Activated CD4-positive, CD25-positive, alpha-beta regulatory T cell (primary cell): ENCODE measurements around the gene ERC2.

ENCODE experiments used
- DNase-seq, 4 experiments: peaks; one replicate each; lab custom pipeline; 2025; lab: John Stamatoyannopoulos, UW

Gene ERC2

DNA sequence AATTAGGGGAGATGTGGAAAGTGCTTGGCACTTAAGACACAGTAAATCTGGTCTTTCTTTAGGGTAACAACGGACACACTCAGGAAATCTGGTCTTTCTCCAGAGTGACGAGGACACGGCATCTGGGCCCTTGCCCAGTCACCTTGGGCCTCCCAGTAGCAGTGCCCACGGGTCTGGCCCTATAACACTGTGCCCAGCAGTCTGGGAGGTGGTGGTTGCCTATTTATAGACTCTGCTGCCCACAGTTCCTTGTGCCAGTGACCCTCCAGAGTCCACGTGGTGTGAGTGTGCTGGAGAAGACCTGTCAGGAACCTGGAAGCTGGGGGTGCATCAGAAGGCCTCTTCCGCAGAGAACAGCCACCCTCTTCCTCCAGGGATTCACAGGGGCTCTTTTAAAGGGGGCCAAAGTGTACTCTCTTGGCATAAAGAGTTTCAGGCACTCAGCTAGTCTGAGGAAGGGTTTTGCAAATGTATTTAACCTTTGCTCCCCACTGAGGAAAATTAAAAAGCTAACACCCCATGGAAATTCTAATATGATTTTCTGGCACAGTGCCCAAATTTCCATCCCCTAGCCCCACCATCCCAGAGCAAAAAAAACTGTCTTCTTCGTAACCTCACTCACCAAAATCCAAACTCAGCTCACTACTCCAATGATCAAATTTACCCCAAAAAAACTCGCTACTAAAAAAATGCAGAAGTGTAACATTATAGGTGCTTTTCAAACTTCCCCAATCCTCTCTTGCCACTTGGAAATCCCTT is 996.6 kb downstream of the ERC2 start:
- no peak for DNase-seq

DNA sequence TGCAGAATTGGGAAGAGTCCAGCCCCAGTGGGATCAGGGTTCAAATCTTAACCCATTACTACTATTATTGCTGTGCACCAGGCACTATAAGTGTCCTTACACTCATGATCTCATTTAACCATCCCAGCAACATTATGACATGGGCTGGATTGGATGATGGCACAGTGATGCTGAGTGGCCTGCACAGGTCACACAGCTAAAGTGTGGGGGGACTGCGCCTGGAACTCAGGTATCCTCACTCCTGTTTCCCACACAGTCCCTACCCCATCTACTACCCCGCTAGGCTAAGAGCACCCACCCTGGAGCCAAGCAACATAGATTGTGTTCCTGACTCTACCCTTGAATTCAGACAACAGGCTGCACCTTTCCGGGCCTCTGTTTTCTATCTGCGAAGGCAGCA is 997.2 kb downstream of the ERC2 start:
- DNase-seq, result no peak

DNA sequence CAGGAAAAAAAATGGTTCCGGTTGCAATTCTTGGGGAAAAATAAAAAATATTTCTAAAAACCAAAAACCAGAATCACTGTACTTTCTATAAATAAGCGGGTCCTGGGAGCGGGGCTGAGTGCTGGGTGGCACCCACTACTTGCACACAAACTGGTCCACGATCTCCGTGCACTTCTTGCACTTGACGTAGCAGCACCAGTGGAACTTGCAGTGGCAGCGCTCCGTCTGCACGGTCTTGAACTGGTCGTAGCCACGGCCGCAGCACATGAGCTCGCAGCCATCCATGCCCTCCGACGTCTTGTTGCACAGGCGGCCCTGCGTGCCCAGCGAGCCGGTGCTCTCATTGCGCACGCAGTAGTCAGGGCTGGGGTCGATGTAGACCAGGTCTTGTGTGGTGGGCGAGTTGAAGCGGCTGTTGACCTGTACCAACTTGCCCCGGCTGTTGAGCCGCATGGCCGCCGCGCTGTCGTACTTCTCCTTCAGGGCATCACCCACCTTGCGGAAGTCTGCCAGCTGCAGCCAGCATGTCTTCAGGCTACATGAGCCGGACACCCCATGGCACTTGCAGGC is 998.2 kb downstream of the ERC2 start:
- no peak for DNase-seq

DNA sequence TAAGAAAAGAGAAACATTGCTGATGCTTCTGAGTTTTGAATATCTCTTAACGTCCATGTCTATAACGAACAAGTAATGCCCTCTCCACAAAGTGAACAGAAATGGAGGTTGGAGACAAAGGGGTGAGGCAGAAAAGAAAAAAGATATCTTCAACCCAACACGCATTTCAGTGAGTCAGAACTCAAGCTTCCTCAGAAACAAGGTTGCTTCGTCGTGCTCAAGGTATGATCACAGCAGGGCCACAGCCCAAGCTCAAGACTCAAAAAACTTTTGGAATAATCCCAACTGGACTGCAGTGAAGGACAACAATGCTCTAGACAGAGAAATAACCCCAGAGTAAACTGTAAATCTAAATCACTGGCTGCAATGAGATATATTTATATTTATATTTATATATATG is 1000.0 kb downstream of the ERC2 start:
- DNase-seq, result no peak

DNA sequence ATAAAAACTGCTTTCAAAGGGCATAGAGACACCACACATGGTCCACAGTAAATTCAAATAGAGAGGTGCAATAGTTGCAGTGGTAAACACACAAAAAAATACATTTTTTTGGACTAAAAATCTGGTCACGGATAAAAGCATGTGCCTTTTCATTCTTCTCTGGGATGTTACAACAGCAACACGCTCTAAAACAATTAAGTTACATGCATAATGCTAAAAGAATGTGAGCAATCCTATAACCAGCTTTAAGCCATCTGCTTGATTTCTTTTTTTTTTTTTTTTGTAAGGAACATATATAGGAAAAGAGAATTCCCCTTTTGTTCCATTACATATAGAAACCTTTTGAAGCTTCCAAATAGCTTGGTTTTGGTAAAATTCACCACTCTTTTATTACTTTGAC is 1001.2 kb downstream of the ERC2 start:
- DNase-seq, result no peak

DNA sequence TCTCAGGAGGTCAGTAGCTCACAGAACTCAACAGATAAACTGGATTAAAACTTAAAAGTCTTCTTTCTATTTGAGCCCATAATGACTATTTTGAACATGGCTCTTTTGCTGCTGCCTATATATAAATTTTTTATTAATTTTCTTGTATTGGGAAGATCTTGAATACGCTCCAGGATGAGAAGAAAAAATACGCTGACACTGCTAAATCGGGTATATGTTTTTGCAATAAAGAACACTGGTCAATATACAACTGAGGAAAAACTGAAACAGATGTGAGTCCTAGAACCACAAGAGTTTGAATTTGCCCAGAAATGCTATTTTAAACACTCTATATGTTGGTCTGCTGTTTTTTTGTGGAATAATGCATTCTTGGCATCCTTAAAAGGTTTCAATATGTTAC is 1001.7 kb downstream of the ERC2 start:
- DNase-seq, result no peak

DNA sequence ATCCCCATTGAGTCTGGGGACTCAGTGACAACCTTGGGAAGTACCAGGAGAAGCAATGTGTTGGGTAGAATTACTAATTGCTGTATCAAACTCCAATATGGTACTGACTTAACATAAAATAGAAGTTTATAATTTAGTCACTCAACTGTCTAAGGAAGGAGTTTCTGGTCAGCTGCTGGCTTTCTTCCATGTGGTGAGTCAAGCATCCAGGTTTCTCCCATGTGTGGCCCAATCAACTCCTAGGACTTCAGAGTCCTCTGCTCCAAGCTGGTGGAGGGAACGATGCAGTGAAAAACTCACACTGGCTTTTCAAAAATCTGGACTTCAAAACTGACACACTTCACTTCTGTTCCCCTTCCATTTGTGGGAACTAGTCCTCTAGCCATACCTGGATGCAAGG is 1006.4 kb downstream of the ERC2 start:
- no peak for DNase-seq

DNA sequence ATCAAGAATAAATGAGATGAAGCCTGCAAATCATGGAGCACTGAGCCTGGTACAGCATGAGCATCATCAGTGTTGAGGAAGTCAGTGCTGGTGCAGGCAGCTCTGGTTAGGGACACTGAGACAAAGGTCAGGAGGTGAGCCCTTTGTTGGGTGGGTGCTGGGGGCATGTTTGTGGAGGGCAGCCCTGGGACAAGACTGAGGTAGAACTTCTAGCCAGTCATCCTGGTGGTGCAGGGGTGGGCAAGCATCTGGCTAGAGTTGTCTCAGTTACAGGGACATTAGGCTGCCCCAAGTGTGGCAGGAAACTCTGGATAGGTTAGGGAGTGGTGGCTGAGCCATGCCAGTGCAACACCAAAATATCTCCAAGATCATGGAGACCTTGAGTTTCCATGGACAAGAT is 1008.4 kb downstream of the ERC2 start:
- DNase-seq, result no peak
